ENCODE measurements around the gene RMC1.
"Not testable (repeated sequence)": the region's sequence is repeated elsewhere in the genome, so short reads cannot be mapped to it uniquely, and the experiment has no call there.

Gene RMC1

GRCh38 chr18:23503038-23503962 lies at the start of gene RMC1:
Gene RMC1 (plus strand): TSS chr18:23503511. CDS start chr18:23503619, 108 bp downstream.
- DNase-seq (ENCODE audit: low spot score): peak; percentile 57

- no peak for DNase-seq (ENCODE audit: low spot score)
Measured at GRCh38 chr18:23453680-23454058, 49.6 kb upstream of the RMC1 start.

- no peak for DNase-seq (ENCODE audit: low spot score)
Measured at GRCh38 chr18:23456835-23457234, 46.5 kb upstream of the RMC1 start.

- DNase-seq (ENCODE audit: low spot score): no peak
Measured at GRCh38 chr18:23458830-23459529, 44.3 kb upstream of the RMC1 start.

- DNase-seq (ENCODE audit: low spot score): no peak
Measured at GRCh38 chr18:23459530-23459921, 43.8 kb upstream of the RMC1 start.

- DNase-seq (ENCODE audit: low spot score): no peak
Measured at GRCh38 chr18:23460285-23461273, 42.7 kb upstream of the RMC1 start.

- DNase-seq (ENCODE audit: low spot score): no peak
Measured at GRCh38 chr18:23462876-23463275, 40.4 kb upstream of the RMC1 start.

- no peak for DNase-seq (ENCODE audit: low spot score)
Measured at GRCh38 chr18:23468753-23469459, 34.4 kb upstream of the RMC1 start.

- DNase-seq (ENCODE audit: low spot score): no peak
Measured at GRCh38 chr18:23470620-23471387, 32.5 kb upstream of the RMC1 start.

GRCh38 chr18:23471486-23471885 lies 31.8 kb upstream of the RMC1 start:
- DNase-seq (ENCODE audit: low spot score): no peak

- DNase-seq (ENCODE audit: low spot score): no peak
Measured at GRCh38 chr18:23479829-23480505, 23.3 kb upstream of the RMC1 start.

- no peak for DNase-seq (ENCODE audit: low spot score)
Measured at GRCh38 chr18:23484561-23485182, 18.6 kb upstream of the RMC1 start.

- DNase-seq (ENCODE audit: low spot score): no peak
Measured at GRCh38 chr18:23485386-23485785, 17.9 kb upstream of the RMC1 start.

GRCh38 chr18:23487738-23488570 lies 15.4 kb upstream of the RMC1 start:
- DNase-seq (ENCODE audit: low spot score): no peak

- DNase-seq (ENCODE audit: low spot score): not testable (repeated sequence)
Measured at GRCh38 chr18:23489586-23489985, 13.7 kb upstream of the RMC1 start.

GRCh38 chr18:23493654-23494053 lies 9.7 kb upstream of the RMC1 start:
- DNase-seq (ENCODE audit: low spot score): no peak

- no peak for DNase-seq (ENCODE audit: low spot score)
Measured at GRCh38 chr18:23494992-23495391, 8.3 kb upstream of the RMC1 start.

GRCh38 chr18:23495723-23496440 lies 7.4 kb upstream of the RMC1 start:
- no peak for DNase-seq (ENCODE audit: low spot score)

Data from HuH-7.5 (cell line).